Upper lobe of right lung (tissue), 1 donor: ENCODE data around the gene WAC. TPM values are rescaled to one million over a fixed set of nuclear protein-coding genes. Genes with fewer than 3 reads are reported as not detected.

Source experiments
- ATAC-seq: fragments of 200-7000 bp; cut with Tn5 transposase; one replicate; pipeline ENCODE4 v1.9.1; 2020; ENCODE audit warnings: mild to moderate bottlenecking, moderate library complexity
- DNase-seq: peaks from one replicate; pipeline ENCODE4 v3.0.0-alpha.2; 2020
- H3K27ac ChIP-seq: fragments of 200-600 bp; one replicate; pipeline ENCODE4 v1.8.0; 2022
- H3K27me3 ChIP-seq: fragments of 200-600 bp; one replicate; pipeline ENCODE4 v1.8.0; 2022; ENCODE audit warnings: mild to moderate bottlenecking
- H3K36me3 ChIP-seq: fragments of 200-600 bp; one replicate; pipeline ENCODE4 v1.8.0; 2022
- H3K4me1 ChIP-seq: fragments of 200-600 bp; one replicate; pipeline ENCODE4 v1.8.0; 2022
- H3K4me3 ChIP-seq: fragments of 200-600 bp; one replicate; pipeline ENCODE4 v1.8.0; 2022; ENCODE audit warnings: mild to moderate bottlenecking
- H3K9me3 ChIP-seq: fragments of 200-600 bp; one replicate; pipeline ENCODE4 v1.8.0; 2022
- intact Hi-C: fragments of 100-400 bp; cut with DNase I; formaldehyde crosslinking; loops from one replicate; pipeline ENCODE4 v1.11.0; 2022
- total RNA-seq: library from RNA; stranded (reverse); fragmentation: NEBNext Ultra II Directional; extraction: Animal tissue kit (Norgen Biotek cat#: 25700); gene quantifications from one replicate; pipeline ENCODE4 v1.2.1, GENCODE V29; 2021
- TF ChIP-seq, protein P1 (sequence below): fragments of 200-600 bp; IDR thresholded peaks from one replicate; pipeline ENCODE4 v1.8.0; 2022; ENCODE audit warnings: antibody characterized with exemption
- donor health status: DM: no; HTN: yes; CAD: no; lungs with severe emphysema.

The WAC gene
- total RNA-seq, 1 donor from 2014 or later, result 122 TPM

- H3K36me3 ChIP-seq, result peaks cover 25% of the 10 kb centered on the region
- H3K27me3 ChIP-seq, result no peaks in the 10 kb centered on the region
- TF ChIP-seq, protein P1, sequence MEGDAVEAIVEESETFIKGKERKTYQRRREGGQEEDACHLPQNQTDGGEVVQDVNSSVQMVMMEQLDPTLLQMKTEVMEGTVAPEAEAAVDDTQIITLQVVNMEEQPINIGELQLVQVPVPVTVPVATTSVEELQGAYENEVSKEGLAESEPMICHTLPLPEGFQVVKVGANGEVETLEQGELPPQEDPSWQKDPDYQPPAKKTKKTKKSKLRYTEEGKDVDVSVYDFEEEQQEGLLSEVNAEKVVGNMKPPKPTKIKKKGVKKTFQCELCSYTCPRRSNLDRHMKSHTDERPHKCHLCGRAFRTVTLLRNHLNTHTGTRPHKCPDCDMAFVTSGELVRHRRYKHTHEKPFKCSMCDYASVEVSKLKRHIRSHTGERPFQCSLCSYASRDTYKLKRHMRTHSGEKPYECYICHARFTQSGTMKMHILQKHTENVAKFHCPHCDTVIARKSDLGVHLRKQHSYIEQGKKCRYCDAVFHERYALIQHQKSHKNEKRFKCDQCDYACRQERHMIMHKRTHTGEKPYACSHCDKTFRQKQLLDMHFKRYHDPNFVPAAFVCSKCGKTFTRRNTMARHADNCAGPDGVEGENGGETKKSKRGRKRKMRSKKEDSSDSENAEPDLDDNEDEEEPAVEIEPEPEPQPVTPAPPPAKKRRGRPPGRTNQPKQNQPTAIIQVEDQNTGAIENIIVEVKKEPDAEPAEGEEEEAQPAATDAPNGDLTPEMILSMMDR, result no peak
- H3K4me3 ChIP-seq, result no peak overlapping the region
- DNase-seq, result no peak
- H3K9me3 ChIP-seq, result no peaks in the 10 kb centered on the region
- peaks cover 22% of the 10 kb centered on the region for H3K4me1 ChIP-seq
- peak; percentile 38 for ATAC-seq
- no peak overlapping the region for H3K27ac ChIP-seq
- intact Hi-C loops, result no loop called here
These were observed 47.9 kb downstream of the WAC start for GRCh38 chr10:28580825-28581224.

DNA sequence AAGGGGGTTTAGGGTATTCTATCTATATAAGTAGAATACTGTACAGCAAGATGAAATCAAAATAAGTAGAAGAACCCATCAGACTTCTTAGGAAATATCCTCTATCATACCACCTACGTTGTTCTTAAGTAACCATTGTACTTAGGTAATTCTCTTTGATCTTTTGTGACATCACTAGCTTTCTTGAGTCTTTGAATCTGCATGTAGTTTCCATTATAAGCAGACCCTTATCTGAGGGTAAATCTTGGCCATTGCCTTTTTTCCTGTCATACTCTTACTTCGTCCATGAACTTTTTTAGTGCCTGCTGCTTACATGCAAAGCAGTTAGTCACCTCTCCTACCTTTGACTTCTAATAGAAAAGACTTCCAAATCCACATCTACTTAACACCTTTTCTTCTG is 49.0 kb downstream of the WAC start:
- peaks cover 19% of the 10 kb centered on the region for H3K4me1 ChIP-seq
- no peaks in the 10 kb centered on the region for H3K9me3 ChIP-seq
- H3K4me3 ChIP-seq, result no peak overlapping the region
- TF ChIP-seq, protein P1, result no peak
- intact Hi-C loops, result no loop called here
- H3K27me3 ChIP-seq, result no peaks in the 10 kb centered on the region
- peaks cover 28% of the 10 kb centered on the region for H3K36me3 ChIP-seq
- no peak for ATAC-seq
- no peak for DNase-seq
- H3K27ac ChIP-seq, result no peak overlapping the region

- H3K36me3 ChIP-seq, result peaks cover 33% of the 10 kb centered on the region
- peaks cover 34% of the 10 kb centered on the region for H3K4me1 ChIP-seq
- DNase-seq, result no peak
- no peak overlapping the region for H3K4me3 ChIP-seq
- ATAC-seq, result no peak
- no peaks in the 10 kb centered on the region for H3K9me3 ChIP-seq
- no peak overlapping the region for H3K27ac ChIP-seq
- no peaks in the 10 kb centered on the region for H3K27me3 ChIP-seq
- intact Hi-C loops, result no loop called here
- TF ChIP-seq, protein P1, result no peak
These were observed 52.2 kb downstream of the WAC start for GRCh38 chr10:28585076-28585475.

- H3K9me3 ChIP-seq, result no peaks in the 10 kb centered on the region
- no peak overlapping the region for H3K27ac ChIP-seq
- DNase-seq (no peak), ATAC-seq (no peak)
- no peak overlapping the region for H3K4me3 ChIP-seq
- H3K27me3 ChIP-seq, result no peaks in the 10 kb centered on the region
- intact Hi-C loops, result no loop called here
- H3K4me1 ChIP-seq, result peaks cover 30% of the 10 kb centered on the region
- H3K36me3 ChIP-seq, result peaks cover 44% of the 10 kb centered on the region
- TF ChIP-seq, protein P1, result no peak
These were observed 53.3 kb downstream of the WAC start for GRCh38 chr10:28586176-28586575.

- peaks cover 30% of the 10 kb centered on the region for H3K4me1 ChIP-seq
- no peak overlapping the region for H3K27ac ChIP-seq
- TF ChIP-seq, protein P1, result no peak
- H3K36me3 ChIP-seq, result peaks cover 55% of the 10 kb centered on the region
- H3K27me3 ChIP-seq, result no peaks in the 10 kb centered on the region
- H3K4me3 ChIP-seq, result no peak overlapping the region
- peak; percentile 71 for ATAC-seq
- DNase-seq, result no peak
- no peaks in the 10 kb centered on the region for H3K9me3 ChIP-seq
- intact Hi-C loops, result no loop called here
These were observed 54.5 kb downstream of the WAC start for GRCh38 chr10:28587270-28587969.

DNA sequence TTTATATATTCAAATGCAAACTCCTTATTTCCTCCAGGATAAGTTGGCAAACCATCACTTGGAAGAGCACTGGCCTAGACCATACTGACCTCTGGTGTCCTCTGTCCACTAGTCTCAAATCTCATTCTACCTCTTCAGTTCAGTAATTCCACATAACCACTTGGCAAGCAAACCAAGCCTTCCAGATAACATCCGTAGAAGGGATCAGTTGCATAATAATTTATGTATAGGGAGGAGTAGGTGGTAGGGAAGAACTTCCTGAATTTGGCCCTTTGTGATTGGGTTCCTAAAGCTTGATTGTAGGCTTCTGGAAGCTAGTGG is 55.0 kb downstream of the WAC start:
- Histone ChIP-seq H3K27ac (no peak overlapping the region), H3K9me3 (no peaks in the 10 kb centered on the region), H3K4me1 (peaks cover 30% of the 10 kb centered on the region), H3K36me3 (peaks cover 58% of the 10 kb centered on the region), H3K27me3 (no peaks in the 10 kb centered on the region), H3K4me3 (no peak overlapping the region)
- TF ChIP-seq, protein P1, result peak; percentile 22
- intact Hi-C loops, result no loop called here
- DNase-seq (no peak), ATAC-seq (peak; percentile 81)
